HEK293T (cell line): ENCODE measurements around the gene PHF1.

Source experiments
- ARNT ChIP-seq: fragments of 450-650 bp; IDR thresholded peaks from 2 replicates; pipeline ENCODE4 v1.6.1; 2017; ENCODE audit warnings: mild to moderate bottlenecking
- BHLHE40 ChIP-seq: fragments of 450-650 bp; IDR thresholded peaks from 2 replicates; pipeline ENCODE4 v1.6.1; 2016; ENCODE audit warnings: mild to moderate bottlenecking, moderate library complexity, borderline replicate concordance
- ELF4 ChIP-seq: fragments of 450-650 bp; IDR thresholded peaks from 2 replicates; pipeline ENCODE4 v1.6.1; 2017; ENCODE audit warnings: antibody characterized with exemption
- FOXK2 ChIP-seq: fragments of 450-650 bp; IDR thresholded peaks from 2 replicates; pipeline ENCODE4 v1.6.1; 2016; ENCODE audit warnings: mild to moderate bottlenecking
- FOXM1 ChIP-seq: fragments of 450-650 bp; IDR thresholded peaks from 2 replicates; pipeline ENCODE4 v1.6.1; 2017; ENCODE audit warnings: mild to moderate bottlenecking, borderline replicate concordance
- HDGF ChIP-seq: fragments of 450-650 bp; IDR thresholded peaks from 2 replicates; pipeline ENCODE4 v1.6.1; 2017; ENCODE audit warnings: antibody characterized with exemption, borderline replicate concordance
- NFRKB ChIP-seq: fragments of 450-650 bp; IDR thresholded peaks from 2 replicates; pipeline ENCODE4 v1.6.1; 2016; ENCODE audit warnings: mild to moderate bottlenecking, moderate library complexity
- SP1 ChIP-seq: fragments of 450-650 bp; IDR thresholded peaks from 2 replicates; pipeline ENCODE4 v1.6.1; 2017
- SUZ12 ChIP-seq: fragments of 450-650 bp; IDR thresholded peaks from 2 replicates; pipeline ENCODE4 v1.6.1; 2016; ENCODE audit warnings: mild to moderate bottlenecking
- ZNF384 ChIP-seq: fragments of 450-650 bp; IDR thresholded peaks from 2 replicates; pipeline ENCODE4 v1.6.1; 2016

DNA sequence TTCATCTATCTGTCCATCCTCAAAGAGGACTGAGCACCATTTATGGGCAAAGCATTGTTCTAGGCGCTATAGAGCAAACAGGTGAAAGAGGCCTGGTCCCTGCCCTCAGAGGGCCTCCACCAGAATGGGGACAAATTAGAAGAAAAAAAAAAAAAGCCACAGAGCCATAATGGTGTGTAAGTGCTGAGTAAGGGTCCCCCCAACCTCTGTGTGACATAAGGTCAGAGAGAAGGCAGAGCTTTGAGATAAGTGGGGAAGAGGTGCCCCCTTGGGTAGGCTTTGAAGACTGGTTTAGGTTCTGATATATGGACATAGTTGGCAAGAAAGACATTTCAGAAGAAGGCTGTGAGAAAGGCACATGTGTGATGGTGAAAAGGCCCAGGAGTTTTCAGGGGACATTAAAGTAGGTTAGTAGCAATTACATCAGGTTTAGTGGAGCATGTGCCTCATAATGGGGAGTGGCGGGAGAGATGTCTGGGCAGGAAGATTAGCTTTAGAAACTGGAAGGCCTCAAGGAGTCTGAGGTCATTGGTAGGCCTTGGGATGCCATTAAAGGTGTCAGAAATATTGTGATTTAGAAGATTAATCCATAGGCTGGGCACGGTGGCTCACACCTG, 28.3 kb downstream of the PHF1 start:
- no peak for TF ChIP-seq ELF4
- no peak for TF ChIP-seq FOXK2
- TF ChIP-seq SP1 = no peak
- no peak for TF ChIP-seq FOXM1
- no peak for TF ChIP-seq ARNT
- no peak for TF ChIP-seq SUZ12
- TF ChIP-seq HDGF = no peak
- TF ChIP-seq BHLHE40 = no peak
- TF ChIP-seq NFRKB = no peak
- no peak for TF ChIP-seq ZNF384
